DND-41 (cell line): ENCODE data around the gene PKP2.

Experiments
- ATAC-seq: fragments of 200-7000 bp; cut with Tn5 transposase; 3 replicates; pipeline ENCODE4 v1.9.1; 2021; ENCODE audit warnings: low read depth; ENCODE audit not compliant: insufficient read depth
- DNase-seq: peaks from one replicate; pipeline ENCODE4 v3.0.0-alpha.2; 2020
- H2AFZ ChIP-seq: 2 replicates; pipeline ENCODE4 v1.6.0; 2012; ENCODE audit warnings: low read depth, low read length
- H3K27ac ChIP-seq: 2 replicates; pipeline ENCODE4 v1.5.1; 2012; ENCODE audit warnings: low read length, inconsistent platforms
- H3K27me3 ChIP-seq: fragments of 200-600 bp; sonication (generic); 2 replicates; pipeline ENCODE4 v1.6.0; 2012; ENCODE audit warnings: low read length, mild to moderate bottlenecking, inconsistent platforms; ENCODE audit not compliant: insufficient read depth, poor library complexity
- H3K36me3 ChIP-seq: 2 replicates; pipeline ENCODE4 v1.5.1; 2012; ENCODE audit warnings: low read length, inconsistent platforms; ENCODE audit not compliant: insufficient read depth
- H3K4me1 ChIP-seq: 2 replicates; pipeline ENCODE4 v1.5.1; 2012; ENCODE audit warnings: mild to moderate bottlenecking, low read length; ENCODE audit not compliant: insufficient read depth
- H3K4me2 ChIP-seq: 2 replicates; pipeline ENCODE4 v1.6.0; 2012; ENCODE audit warnings: mild to moderate bottlenecking, moderate library complexity, low read length, inconsistent platforms; ENCODE audit not compliant: insufficient read depth
- H3K4me3 ChIP-seq, 2 experiments: fragments of 200-600 bp in 1 of 2; shearing (Covaris generic) in 1 of 2; 2 replicates each; pipeline ENCODE4 v1.5.1; 2012 to 2016; ENCODE audit warnings: inconsistent platforms in 2 of 2, low read length in 2 of 2, mild to moderate bottlenecking in 2 of 2, low read depth in 1 of 2, moderate library complexity in 1 of 2
- H3K79me2 ChIP-seq: 2 replicates; pipeline ENCODE4 v1.6.0; 2012; ENCODE audit warnings: low read length, inconsistent platforms; ENCODE audit not compliant: insufficient read depth
- H3K9ac ChIP-seq: 2 replicates; pipeline ENCODE4 v1.6.0; 2012; ENCODE audit warnings: low read depth, mild to moderate bottlenecking, inconsistent platforms, low read length, moderate library complexity
- H3K9me3 ChIP-seq: 2 replicates; pipeline ENCODE4 v1.5.1; 2012; ENCODE audit warnings: low read length, moderate library complexity, mild to moderate bottlenecking, inconsistent platforms; ENCODE audit not compliant: insufficient read depth, severe bottlenecking
- H4K20me1 ChIP-seq: 2 replicates; pipeline ENCODE4 v1.6.0; 2012; ENCODE audit warnings: low read length; ENCODE audit not compliant: insufficient read depth
- CTCF ChIP-seq: IDR thresholded peaks from 2 replicates; pipeline ENCODE4 v1.5.1; 2012; ENCODE audit warnings: borderline replicate concordance, low read length, moderate library complexity, mild to moderate bottlenecking; ENCODE audit not compliant: poor library complexity, severe bottlenecking; ENCODE audit errors: extremely low read depth
- EZH2 ChIP-seq: IDR thresholded peaks from 3 replicates; pipeline ENCODE4 v1.6.1; 2012; ENCODE audit warnings: borderline replicate concordance, low read depth, mild to moderate bottlenecking, moderate library complexity, low read length, inconsistent platforms; ENCODE audit not compliant: severe bottlenecking

The PKP2 gene

DNA sequence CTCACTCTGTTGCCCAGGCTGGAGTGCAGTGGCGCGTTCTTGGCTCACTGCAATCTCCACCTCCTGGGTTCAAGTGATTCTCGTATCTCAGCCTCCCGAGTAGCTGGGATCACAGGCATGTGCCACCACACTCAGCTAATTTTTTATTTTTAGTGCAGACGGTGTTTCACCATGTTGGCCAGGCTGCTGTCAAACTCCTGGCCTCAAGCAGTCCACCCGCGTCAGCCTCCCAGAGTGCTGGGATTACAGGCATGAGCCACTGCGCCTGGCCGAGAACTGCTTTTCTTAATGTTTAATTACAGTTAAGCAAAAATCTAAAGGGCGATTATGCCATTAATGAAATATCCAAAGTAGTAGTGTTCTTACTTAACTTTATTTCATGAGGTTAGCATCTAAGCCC, 154.4 kb downstream of the PKP2 start:
- Histone ChIP-seq H3K9me3 (no peaks in the 10 kb centered on the region), H3K36me3 (peaks cover 93% of the 10 kb centered on the region), H3K4me1 (no peaks in the 10 kb centered on the region), H3K27me3 (no peaks in the 10 kb centered on the region), H4K20me1 (peaks cover 2% of the 10 kb centered on the region; the same call in 1 of the 2 replicates), H3K4me3 (no peak overlapping the region), H3K4me2 (no peak overlapping the region), H2AFZ (no peak overlapping the region), H3K27ac (no peak overlapping the region), H3K9ac (no peak overlapping the region), H3K79me2 (peaks cover 34% of the 10 kb centered on the region; the same call in 1 of the 2 replicates)
- DNase-seq, result no peak
- no peak for ATAC-seq
- TF ChIP-seq CTCF, result no peak
- no peak for TF ChIP-seq EZH2
